HepG2 (cell line): ENCODE results near the gene ATP2A3. TPM values are rescaled to one million over a fixed set of nuclear protein-coding genes. Genes with fewer than 3 reads are reported as not detected.

ENCODE experiments used
- AHDC1 ChIP-seq: sonication (generic); formaldehyde crosslinking; IDR thresholded peaks from 2 replicates; pipeline ENCODE4 v1.5.1; 2020; ENCODE audit warnings: mild to moderate bottlenecking, missing genetic modification reagents, borderline replicate concordance
- BHLHE40 ChIP-seq: IDR thresholded peaks from 2 replicates; pipeline ENCODE4 v1.6.1; 2011; ENCODE audit warnings: low read length, improper control_type of control experiment
- CENPX ChIP-seq: sonication (generic); formaldehyde crosslinking; IDR thresholded peaks from 2 replicates; pipeline ENCODE4 v1.9.0; 2021; ENCODE audit warnings: mild to moderate bottlenecking, missing genetic modification reagents, moderate library complexity
- FOXK1 ChIP-seq: sonication (generic); formaldehyde crosslinking; IDR thresholded peaks from 2 replicates; pipeline ENCODE4 v1.4.0; 2020; ENCODE audit warnings: low read depth, missing genetic modification reagents, borderline replicate concordance
- FOXK2 ChIP-seq: fragments of 450-650 bp; IDR thresholded peaks from 2 replicates; pipeline ENCODE4 v1.6.1; 2016
- HHEX ChIP-seq: IDR thresholded peaks from 2 replicates; pipeline ENCODE4 v1.6.1; 2016; ENCODE audit warnings: control low read depth
- KAT7 ChIP-seq: IDR thresholded peaks from 2 replicates; pipeline ENCODE4 v1.6.1; 2018; ENCODE audit warnings: borderline replicate concordance, missing compliant biosample characterization
- LCORL ChIP-seq, 2 experiments: fragments of 450-650 bp in 1 of 2; sonication (generic) in 1 of 2; formaldehyde crosslinking in 1 of 2; IDR thresholded peaks; 2 replicates each; pipeline versions ENCODE4 v1.5.0 to v1.6.1; 2017 to 2020; ENCODE audit warnings: antibody characterized with exemption in 1 of 2, missing genetic modification reagents in 1 of 2
- MBNL3 ChIP-seq: fragments of 250-450 bp; sonication (Bioruptor Pico); conservative IDR thresholded peaks from 2 replicates; pipeline ENCODE4 v1.8.0; 2022; ENCODE audit warnings: mild to moderate bottlenecking, inconsistent platforms
- NR2F2 ChIP-seq: IDR thresholded peaks from 2 replicates; pipeline ENCODE4 v1.6.1; 2012; ENCODE audit warnings: low read depth, inconsistent platforms, borderline replicate concordance
- PHF8 ChIP-seq: sonication (generic); formaldehyde crosslinking; IDR thresholded peaks from 2 replicates; pipeline ENCODE4 v1.5.0; 2020; ENCODE audit warnings: missing genetic modification reagents
- PRMT3 ChIP-seq: sonication (generic); formaldehyde crosslinking; IDR thresholded peaks from 2 replicates; pipeline ENCODE4 v1.8.1; 2022; ENCODE audit warnings: low read depth, mild to moderate bottlenecking, moderate library complexity, missing genetic modification reagents, borderline replicate concordance
- TGIF2 ChIP-seq: IDR thresholded peaks from 2 replicates; pipeline ENCODE4 v1.6.1; 2016; ENCODE audit warnings: control low read depth, missing compliant biosample characterization
- TRIM22 ChIP-seq: fragments of 450-650 bp; IDR thresholded peaks from 2 replicates; pipeline ENCODE4 v1.6.1; 2017
- ZBTB14 ChIP-seq: sonication (generic); formaldehyde crosslinking; IDR thresholded peaks from 2 replicates; pipeline ENCODE4 v1.4.0; 2020; ENCODE audit warnings: missing genetic modification reagents
- ZFY ChIP-seq: sonication (generic); formaldehyde crosslinking; IDR thresholded peaks from 2 replicates; pipeline ENCODE4 v1.4.0; 2020; ENCODE audit warnings: missing genetic modification reagents
- ZNF335 ChIP-seq: sonication (generic); formaldehyde crosslinking; IDR thresholded peaks from 2 replicates; pipeline ENCODE4 v1.4.0; 2020; ENCODE audit warnings: missing genetic modification reagents
- ZNF337 ChIP-seq: sonication (generic); formaldehyde crosslinking; IDR thresholded peaks from 2 replicates; pipeline ENCODE4 v1.5.1; 2020; ENCODE audit warnings: missing genetic modification reagents, low read depth, mild to moderate bottlenecking, borderline replicate concordance
- ZNF354B ChIP-seq: sonication (generic); formaldehyde crosslinking; IDR thresholded peaks from 2 replicates; pipeline ENCODE4 v1.8.0; 2022; ENCODE audit warnings: mild to moderate bottlenecking, missing genetic modification reagents
- ZNF513 ChIP-seq: sonication (generic); formaldehyde crosslinking; conservative IDR thresholded peaks from 2 replicates; pipeline ENCODE4 v1.5.0; 2020; ENCODE audit warnings: missing genetic modification reagents
- ZNF660 ChIP-seq: sonication (generic); formaldehyde crosslinking; IDR thresholded peaks from 2 replicates; pipeline ENCODE4 v1.5.1; 2020; ENCODE audit warnings: mild to moderate bottlenecking, low read depth, missing genetic modification reagents, borderline replicate concordance
- ZNF883 ChIP-seq: sonication (generic); formaldehyde crosslinking; IDR thresholded peaks from 2 replicates; pipeline ENCODE4 v1.5.1; 2020; ENCODE audit warnings: mild to moderate bottlenecking, missing genetic modification reagents; ENCODE audit errors: not compliant biosample characterization
- polyA plus RNA-seq, 8 experiments: library from polyadenylated mRNA; depleted of rRNA in 3 of 8; stranded (reverse) in 7 of 8; unstranded in 1 of 8; fragments of >200 nt; fragmentation: Illumina TruSeq in 4 of 8; extraction: Trizol in 4 of 8; gene quantifications; 2 replicates each; pipeline versions ENCODE4 v1.2.1 to v1.2.3, GENCODE V29; 2011 to 2016; ENCODE audit warnings: low read depth in 4 of 8, missing spikeins in 1 of 8, mixed read lengths in 1 of 8; ENCODE audit not compliant: insufficient read depth in 1 of 8
- total RNA-seq, 5 experiments: library from RNA; depleted of rRNA; stranded (reverse); fragments of >200 nt; fragmentation: Illumina TruSeq; extraction: Trizol; gene quantifications; 2 replicates each; pipeline ENCODE4 v1.2.3, GENCODE V29; 2016; ENCODE audit warnings: low read depth in 1 of 5

Gene ATP2A3
- total and polyA plus RNA-seq, 2 of the 13 experiments (the other 11 are each of a cell fraction or from before 2014, with no cell fraction given): 0.07 TPM; not detected in 1

GRCh38 chr17:3986270-3986938 is 22.2 kb upstream of the ATP2A3 start (continued):
- no peak for TF ChIP-seq ZNF660 (CRISPR knock-in tag)
- 0 out of 2 replicates have a peak, but pooled peaks have one; percentile 48 for TF ChIP-seq HHEX (CRISPR knock-in tag)
- no peak for TF ChIP-seq PRMT3
- TF ChIP-seq ZNF883 (CRISPR knock-in tag): no peak
- TF ChIP-seq ZBTB14: no peak
- no peak for TF ChIP-seq AHDC1 (CRISPR knock-in tag)
- no peak for TF ChIP-seq KAT7 (CRISPR knock-in tag)
- no peak for TF ChIP-seq ZNF337 (CRISPR knock-in tag)
- TF ChIP-seq BHLHE40: peak; percentile 81
- no peak for TF ChIP-seq ZNF354B
- TF ChIP-seq TGIF2 (CRISPR knock-in tag): no peak
- no peak for TF ChIP-seq ZNF335 (CRISPR knock-in tag)
- no peak for TF ChIP-seq LCORL (IDR thresholded peaks at IDR 0.05)
- no peak for TF ChIP-seq LCORL (CRISPR knock-in tag; IDR thresholded peaks at IDR 0.05)
- peak; percentile 73 for TF ChIP-seq NR2F2
- TF ChIP-seq PHF8 (CRISPR knock-in tag): no peak
- no peak for TF ChIP-seq FOXK2
- no peak for TF ChIP-seq TRIM22
- TF ChIP-seq CENPX (CRISPR knock-in tag): no peak
- no peak for TF ChIP-seq ZNF513 (CRISPR knock-in tag)
- no peak for TF ChIP-seq MBNL3
- no peak for TF ChIP-seq ZFY
- no peak for TF ChIP-seq FOXK1
